Fibroblast of upper back skin (primary cell): ENCODE measurements around the gene PGBD5.

ENCODE experiments used
- DNase-seq: peaks from one replicate; pipeline ENCODE4 v3.0.0-alpha.2; 2013

Gene PGBD5

GRCh38 chr1:230320804-230321203 lies 105.3 kb downstream of the PGBD5 start:
- DNase-seq: no peak

- DNase-seq: no peak
Measured at GRCh38 chr1:230319014-230319747, 107.0 kb downstream of the PGBD5 start.

GRCh38 chr1:230317823-230318819 lies 108.0 kb downstream of the PGBD5 start:
- no peak for DNase-seq

GRCh38 chr1:230316864-230317745 lies 109.0 kb downstream of the PGBD5 start:
- DNase-seq: no peak

- no peak for DNase-seq
Measured at GRCh38 chr1:230315099-230315498, 111.0 kb downstream of the PGBD5 start.

- DNase-seq: no peak
Measured at GRCh38 chr1:230314142-230314470, 112.0 kb downstream of the PGBD5 start.

GRCh38 chr1:230313453-230314141 lies 112.5 kb downstream of the PGBD5 start:
- DNase-seq: no peak

- DNase-seq: no peak
Measured at GRCh38 chr1:230312676-230313075, 113.5 kb downstream of the PGBD5 start.

GRCh38 chr1:230310381-230311163 lies 115.6 kb downstream of the PGBD5 start:
- DNase-seq: peak; percentile 74

- no peak for DNase-seq
Measured at GRCh38 chr1:230309646-230310177, 116.4 kb downstream of the PGBD5 start.

- no peak for DNase-seq
Measured at GRCh38 chr1:230308821-230309220, 117.3 kb downstream of the PGBD5 start.

- DNase-seq: peak; percentile 80
Measured at GRCh38 chr1:230308039-230308438, 118.1 kb downstream of the PGBD5 start.

- peak; percentile 47 for DNase-seq
Measured at GRCh38 chr1:230307213-230307612, 118.9 kb downstream of the PGBD5 start.

- DNase-seq: no peak
Measured at GRCh38 chr1:230306169-230306568, 120.0 kb downstream of the PGBD5 start.

GRCh38 chr1:230303822-230304221 lies 122.3 kb downstream of the PGBD5 start:
- peak; percentile 35 for DNase-seq

- peak; percentile 8 for DNase-seq
Measured at GRCh38 chr1:230303069-230303468, 123.1 kb downstream of the PGBD5 start.

GRCh38 chr1:230301822-230302221 lies 124.3 kb downstream of the PGBD5 start:
- DNase-seq: no peak

- DNase-seq: no peak
Measured at GRCh38 chr1:230301322-230301721, 124.8 kb downstream of the PGBD5 start.

GRCh38 chr1:230300322-230301301 lies 125.5 kb downstream of the PGBD5 start:
- DNase-seq: no peak
